22Rv1 (cell line): ENCODE measurements around the gene CABP7.

Experiments
- ZFX ChIP-seq: fragments of 450-650 bp; IDR thresholded peaks from 2 replicates; pipeline ENCODE4 v1.6.1; 2017; ENCODE audit warnings: antibody characterized with exemption, borderline replicate concordance
- TF ChIP-seq, protein P1 (sequence below): fragments of 450-650 bp; IDR thresholded peaks from 2 replicates; pipeline ENCODE4 v1.5.1; 2017; ENCODE audit warnings: mild to moderate bottlenecking

- TF ChIP-seq, protein P1, sequence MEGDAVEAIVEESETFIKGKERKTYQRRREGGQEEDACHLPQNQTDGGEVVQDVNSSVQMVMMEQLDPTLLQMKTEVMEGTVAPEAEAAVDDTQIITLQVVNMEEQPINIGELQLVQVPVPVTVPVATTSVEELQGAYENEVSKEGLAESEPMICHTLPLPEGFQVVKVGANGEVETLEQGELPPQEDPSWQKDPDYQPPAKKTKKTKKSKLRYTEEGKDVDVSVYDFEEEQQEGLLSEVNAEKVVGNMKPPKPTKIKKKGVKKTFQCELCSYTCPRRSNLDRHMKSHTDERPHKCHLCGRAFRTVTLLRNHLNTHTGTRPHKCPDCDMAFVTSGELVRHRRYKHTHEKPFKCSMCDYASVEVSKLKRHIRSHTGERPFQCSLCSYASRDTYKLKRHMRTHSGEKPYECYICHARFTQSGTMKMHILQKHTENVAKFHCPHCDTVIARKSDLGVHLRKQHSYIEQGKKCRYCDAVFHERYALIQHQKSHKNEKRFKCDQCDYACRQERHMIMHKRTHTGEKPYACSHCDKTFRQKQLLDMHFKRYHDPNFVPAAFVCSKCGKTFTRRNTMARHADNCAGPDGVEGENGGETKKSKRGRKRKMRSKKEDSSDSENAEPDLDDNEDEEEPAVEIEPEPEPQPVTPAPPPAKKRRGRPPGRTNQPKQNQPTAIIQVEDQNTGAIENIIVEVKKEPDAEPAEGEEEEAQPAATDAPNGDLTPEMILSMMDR, result no peak
- TF ChIP-seq ZFX, result no peak
These were observed 17.5 kb upstream of the CABP7 start for GRCh38 chr22:29702000-29702930.
